ENCODE measurements around the gene IFNL4. TPM values are rescaled to one million over a fixed set of nuclear protein-coding genes. Genes with fewer than 3 reads are reported as not detected.

The IFNL4 gene
- total RNA-seq, 1 experiment from 2014 or later, result not detected

Other genes starting within 250 kb of the IFNL4 start
- gene FBXO27, start 216.3 kb downstream of the IFNL4 start, total RNA-seq (2014; rRNA removed; shearing (Covaris generic)), result 0.10 TPM in 1 of 2 replicates, not detected in the other
- gene ACP7, start 164.5 kb downstream of the IFNL4 start, total RNA-seq (2014; rRNA removed; shearing (Covaris generic)), result 0.10 TPM in 1 of 2 replicates, not detected in the other
- 7.1 and 10.5 TPM in 2 replicates for gene PAK4, start 123.1 kb downstream of the IFNL4 start, total RNA-seq (2014; rRNA removed; shearing (Covaris generic))
- gene NCCRP1, start 51.9 kb downstream of the IFNL4 start, total RNA-seq (2014; rRNA removed; shearing (Covaris generic)), result 0.10 and 0.12 TPM in 2 replicates
- not detected in 2 replicates for gene SYCN, start 44.6 kb downstream of the IFNL4 start, total RNA-seq (2014; rRNA removed; shearing (Covaris generic))
- gene IFNL3, start 3.9 kb downstream of the IFNL4 start, total RNA-seq (2014; rRNA removed; shearing (Covaris generic)), result not detected in 2 replicates
- not detected in 2 replicates for gene IFNL2, start 19.5 kb upstream of the IFNL4 start, total RNA-seq (2014; rRNA removed; shearing (Covaris generic))
- not detected in 2 replicates for gene IFNL1, start 47.6 kb upstream of the IFNL4 start, total RNA-seq (2014; rRNA removed; shearing (Covaris generic))
- gene LRFN1, start 72.0 kb upstream of the IFNL4 start, total RNA-seq (2014; rRNA removed; shearing (Covaris generic)), result under 0.01 and 0.36 TPM in 2 replicates
- gene GMFG, start 87.2 kb upstream of the IFNL4 start, total RNA-seq (2014; rRNA removed; shearing (Covaris generic)), result 0.36 and 0.59 TPM in 2 replicates
- 41.5 and 48.8 TPM in 2 replicates for gene SAMD4B, start 93.6 kb upstream of the IFNL4 start, total RNA-seq (2014; rRNA removed; shearing (Covaris generic))
- gene PAF1, start 142.2 kb upstream of the IFNL4 start, total RNA-seq (2014; rRNA removed; shearing (Covaris generic)), result 44.3 and 59.4 TPM in 2 replicates
- 22.2 and 39.5 TPM in 2 replicates for gene MED29, start 142.5 kb upstream of the IFNL4 start, total RNA-seq (2014; rRNA removed; shearing (Covaris generic))
- gene ZFP36, start 158.0 kb upstream of the IFNL4 start, total RNA-seq (2014; rRNA removed; shearing (Covaris generic)), result 2.9 and 6.4 TPM in 2 replicates
- 4.8 and 13.0 TPM in 2 replicates for gene PLEKHG2, start 163.8 kb upstream of the IFNL4 start, total RNA-seq (2014; rRNA removed; shearing (Covaris generic))
- 107 and 123 TPM in 2 replicates for gene RPS16, start 187.1 kb upstream of the IFNL4 start, total RNA-seq (2014; rRNA removed; shearing (Covaris generic))
- gene SUPT5H, start 196.7 kb upstream of the IFNL4 start, total RNA-seq (2014; rRNA removed; shearing (Covaris generic)), result 64.7 and 67.4 TPM in 2 replicates
- gene TIMM50, start 232.0 kb upstream of the IFNL4 start, total RNA-seq (2014; rRNA removed; shearing (Covaris generic)), result 86.2 and 88.2 TPM in 2 replicates

Data from RPMI7951 (cell line).